Mesendoderm (in vitro differentiated cells): ENCODE results near the gene ZNF792.

ENCODE experiments used
- DNase-seq: peaks from one replicate; pipeline ENCODE4 v3.0.0; 2013
- H2AK5ac ChIP-seq: 2 replicates; pipeline ENCODE4 v1.6.1; 2013; ENCODE audit warnings: low read length, inconsistent platforms
- H2BK120ac ChIP-seq: 2 replicates; pipeline ENCODE4 v1.6.1; 2013; ENCODE audit warnings: low read depth, mild to moderate bottlenecking, low read length, moderate library complexity, mixed read lengths
- H2BK15ac ChIP-seq: replicated peaks from 2 replicates; pipeline ENCODE4 v1.6.1; 2013; ENCODE audit warnings: low read depth, mild to moderate bottlenecking, moderate library complexity
- H2BK5ac ChIP-seq: 2 replicates; pipeline ENCODE4 v1.6.1; 2013; ENCODE audit warnings: low read length, inconsistent platforms
- H3K18ac ChIP-seq: 2 replicates; pipeline ENCODE4 v1.6.1; 2013; ENCODE audit warnings: mild to moderate bottlenecking, low read length, mixed read lengths
- H3K23ac ChIP-seq: one replicate; pipeline ENCODE4 v1.6.1; 2013; ENCODE audit warnings: low read length
- H3K27ac ChIP-seq: 2 replicates; pipeline ENCODE4 v1.5.1; 2013; ENCODE audit warnings: low read depth, mild to moderate bottlenecking, inconsistent platforms, low read length, moderate library complexity
- H3K27me3 ChIP-seq: 2 replicates; pipeline ENCODE4 v1.6.1; 2013; ENCODE audit warnings: low read length, control low read depth, mild to moderate bottlenecking, inconsistent platforms; ENCODE audit not compliant: insufficient read depth, poor library complexity
- H3K36me3 ChIP-seq: 2 replicates; pipeline ENCODE4 v1.6.1; 2013; ENCODE audit warnings: low read length, inconsistent platforms; ENCODE audit not compliant: control insufficient read depth, insufficient read depth
- H3K4ac ChIP-seq: one replicate; pipeline ENCODE4 v1.6.1; 2013; ENCODE audit warnings: low read depth, mild to moderate bottlenecking, low read length, moderate library complexity
- H3K4me1 ChIP-seq: 2 replicates; pipeline ENCODE4 v1.6.1; 2013; ENCODE audit warnings: low read depth, low read length, inconsistent platforms; ENCODE audit not compliant: control insufficient read depth
- H3K4me2 ChIP-seq: 2 replicates; pipeline ENCODE4 v1.6.1; 2013; ENCODE audit warnings: low read length
- H3K4me3 ChIP-seq: 2 replicates; pipeline ENCODE4 v1.5.1; 2013; ENCODE audit warnings: mild to moderate bottlenecking, low read length
- H3K56ac ChIP-seq: one replicate; pipeline ENCODE4 v1.6.1; 2013; ENCODE audit warnings: low read length
- H3K79me1 ChIP-seq: 2 replicates; pipeline ENCODE4 v1.6.1; 2013; ENCODE audit warnings: low read length, inconsistent platforms
- H3K79me2 ChIP-seq: 2 replicates; pipeline ENCODE4 v1.6.1; 2013; ENCODE audit warnings: mild to moderate bottlenecking, low read length; ENCODE audit not compliant: control insufficient read depth, insufficient read depth
- H3K9ac ChIP-seq: 2 replicates; pipeline ENCODE4 v1.6.1; 2013; ENCODE audit warnings: low read length, inconsistent platforms
- H4K5ac ChIP-seq: one replicate; pipeline ENCODE4 v1.6.1; 2013; ENCODE audit warnings: low read length
- H4K8ac ChIP-seq: one replicate; pipeline ENCODE4 v1.6.1; 2013; ENCODE audit warnings: low read depth, mild to moderate bottlenecking, control low read depth, low read length, moderate library complexity
- WGBS: extraction: QIAGEN DNeasy Blood & Tissue Kit; methylation state at CpG from one replicate; pipeline ENCODE4 v1.1.7; 2013; ENCODE audit warnings: low lambda C conversion rate, missing lambda C conversion rate; ENCODE audit not compliant: insufficient coverage; ENCODE audit errors: extremely low coverage; 5-methylcytosine and 5-hydroxymethylcytosine counted together

The ZNF792 gene

DNA sequence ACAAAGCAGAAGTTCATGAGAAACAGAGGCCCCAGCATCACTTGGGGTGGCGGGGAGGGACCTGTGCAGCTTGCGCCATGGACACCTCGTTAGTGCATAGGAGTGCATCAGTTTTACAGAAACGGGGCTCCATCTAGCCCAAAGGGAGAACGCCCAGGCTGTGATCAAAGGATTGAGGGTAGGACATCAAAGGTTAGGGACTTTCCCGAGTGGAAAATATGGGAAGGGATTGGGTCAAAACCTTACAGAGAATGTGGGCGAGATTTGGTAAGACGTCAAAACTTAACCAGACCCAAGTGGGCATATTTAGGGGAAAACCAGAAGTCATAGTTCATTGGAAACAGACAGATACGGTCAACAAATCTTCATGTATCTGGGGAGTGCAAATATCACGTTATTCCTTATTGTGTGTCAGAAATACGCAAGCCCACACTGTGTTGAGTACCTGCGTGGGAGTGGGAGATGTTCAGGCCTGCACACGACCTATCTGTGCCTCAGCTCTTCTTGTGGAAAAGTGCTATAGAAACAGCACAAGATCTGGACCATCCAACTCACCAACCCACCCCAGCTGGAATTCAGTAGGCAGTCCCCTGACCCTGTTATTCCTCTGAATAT, 26.7 kb upstream of the ZNF792 start:
- Histone ChIP-seq H3K4me3 (no peak overlapping the region), H4K5ac (no peak overlapping the region), H3K18ac (no peak overlapping the region), H2AK5ac (no peak overlapping the region), H3K4me2 (no peak overlapping the region), H4K8ac (no peak overlapping the region), H3K4me1 (peaks cover under 1% of the 10 kb centered on the region), H2BK5ac (no peak overlapping the region), H3K79me1 (no peaks in the 10 kb centered on the region), H3K23ac (no peak overlapping the region), H3K79me2 (no peaks in the 10 kb centered on the region), H3K36me3 (no peaks in the 10 kb centered on the region), H2BK120ac (no peak overlapping the region), H3K56ac (no peak overlapping the region), H3K27me3 (no peaks in the 10 kb centered on the region), H2BK15ac (no peak overlapping the region), H3K27ac (no peak overlapping the region), H3K9ac (no peak overlapping the region), H3K4ac (no peak overlapping the region)
- DNase-seq, result no peak
- WGBS, result no CpG with 5 or more reads among the region's 13 CpGs

DNA sequence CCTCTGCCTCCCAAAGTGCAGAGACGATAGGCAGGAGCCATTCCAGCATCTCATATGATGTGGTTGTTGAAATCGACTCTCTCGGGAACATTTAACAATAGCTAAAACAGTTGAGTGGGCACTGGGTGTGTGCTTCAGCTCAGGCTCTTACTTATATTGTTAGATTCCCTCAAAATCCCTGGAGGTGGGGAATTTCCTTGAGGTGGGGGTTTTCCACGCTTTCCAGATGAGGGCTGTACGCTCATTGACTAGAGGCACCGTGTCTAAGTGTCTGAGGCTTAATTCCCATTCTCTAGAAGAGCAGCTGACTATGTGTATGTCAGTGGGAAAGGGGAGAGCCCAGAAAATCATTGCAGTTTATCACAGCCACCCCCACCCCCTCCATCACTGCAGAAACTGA, 25.3 kb upstream of the ZNF792 start:
- Histone ChIP-seq H4K5ac (no peak overlapping the region), H3K9ac (no peak overlapping the region), H2BK120ac (no peak overlapping the region), H3K23ac (no peak overlapping the region), H4K8ac (no peak overlapping the region), H3K27ac (no peak overlapping the region), H3K4ac (no peak overlapping the region), H2BK15ac (no peak overlapping the region), H3K36me3 (no peaks in the 10 kb centered on the region), H3K4me3 (no peak overlapping the region), H2AK5ac (no peak overlapping the region), H2BK5ac (no peak overlapping the region), H3K56ac (no peak overlapping the region), H3K79me1 (no peaks in the 10 kb centered on the region), H3K79me2 (no peaks in the 10 kb centered on the region), H3K18ac (no peak overlapping the region), H3K4me1 (peaks cover 2% of the 10 kb centered on the region), H3K4me2 (no peak overlapping the region), H3K27me3 (no peaks in the 10 kb centered on the region)
- WGBS, result no CpG with 5 or more reads among the region's 6 CpGs
- DNase-seq, result no peak

DNA sequence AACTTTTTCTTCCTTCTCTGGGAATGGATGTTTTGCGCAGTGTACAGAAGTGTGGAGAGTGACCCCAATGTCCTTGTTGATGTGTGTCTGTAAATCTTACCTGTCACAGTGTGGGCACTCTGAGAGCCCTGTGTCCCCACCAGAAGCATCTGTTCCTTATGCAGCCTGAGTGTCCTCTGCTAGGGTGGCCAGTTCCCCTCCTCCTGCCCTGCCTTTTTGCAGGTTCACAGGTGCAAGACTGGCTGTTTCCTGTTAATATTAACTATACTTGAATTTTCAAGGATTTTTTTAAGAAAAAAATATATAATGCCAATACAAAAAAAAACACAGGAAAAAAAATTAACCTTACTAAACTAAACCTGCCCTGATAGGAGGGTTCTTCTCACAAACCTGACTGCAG, 24.1 kb upstream of the ZNF792 start:
- H3K4me1 ChIP-seq, result peaks cover 2% of the 10 kb centered on the region
- H2BK5ac ChIP-seq, result no peak overlapping the region
- H3K27ac ChIP-seq, result no peak overlapping the region
- no peaks in the 10 kb centered on the region for H3K36me3 ChIP-seq
- no peak overlapping the region for H2AK5ac ChIP-seq
- H2BK120ac ChIP-seq, result no peak overlapping the region
- no peak overlapping the region for H3K4me2 ChIP-seq
- H3K18ac ChIP-seq, result no peak overlapping the region
- no peak overlapping the region for H3K23ac ChIP-seq
- H4K5ac ChIP-seq, result no peak overlapping the region
- H3K4me3 ChIP-seq, result no peak overlapping the region
- H3K4ac ChIP-seq, result no peak overlapping the region
- no peak overlapping the region for H2BK15ac ChIP-seq
- H3K56ac ChIP-seq, result no peak overlapping the region
- no peak overlapping the region for H3K9ac ChIP-seq
- WGBS, result no CpG with 5 or more reads among the region's 1 CpG
- H3K79me1 ChIP-seq, result no peaks in the 10 kb centered on the region
- H3K79me2 ChIP-seq, result no peaks in the 10 kb centered on the region
- H4K8ac ChIP-seq, result no peak overlapping the region
- no peak for DNase-seq
- no peaks in the 10 kb centered on the region for H3K27me3 ChIP-seq

DNA sequence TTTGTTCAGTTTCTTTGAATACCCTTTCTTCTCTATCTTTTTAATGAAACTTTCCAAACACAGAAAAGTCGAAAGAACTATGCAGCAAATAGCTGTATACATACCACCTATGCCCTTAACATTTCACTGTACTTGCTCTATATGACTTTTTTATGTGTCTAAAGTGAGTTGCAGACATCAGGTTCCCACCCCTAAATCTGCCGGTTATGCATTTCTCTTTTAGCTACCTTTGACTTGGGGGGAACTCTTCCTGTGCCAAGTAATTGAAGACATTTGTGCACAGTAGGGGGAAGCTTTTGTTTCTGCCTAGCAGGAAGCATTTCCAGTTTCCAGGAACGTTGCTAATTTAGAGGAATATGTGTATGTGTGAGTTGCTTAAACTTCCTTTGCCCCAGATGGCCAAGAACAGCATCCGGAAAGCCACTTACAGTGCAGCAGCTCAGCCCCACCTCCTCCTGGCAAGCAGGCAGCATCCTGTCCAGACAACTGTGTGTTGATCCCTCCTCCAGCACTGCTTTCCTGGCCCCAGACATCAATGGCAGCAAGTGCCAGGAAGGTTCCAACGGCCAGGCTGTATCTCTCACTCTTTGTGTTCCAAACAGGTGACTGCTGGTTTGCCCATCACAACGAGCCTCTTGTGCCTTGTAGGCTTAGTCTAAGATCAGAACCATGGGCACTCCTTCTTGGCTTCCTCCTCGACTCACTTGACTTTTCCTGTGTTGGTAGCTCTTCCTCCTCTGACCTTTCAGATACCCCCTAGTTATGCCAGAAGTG, 21.4 kb upstream of the ZNF792 start:
- no peak overlapping the region for H3K4me2 ChIP-seq
- no peak overlapping the region for H4K5ac ChIP-seq
- no peak overlapping the region for H2AK5ac ChIP-seq
- no peaks in the 10 kb centered on the region for H3K36me3 ChIP-seq
- H3K4ac ChIP-seq, result no peak overlapping the region
- no peaks in the 10 kb centered on the region for H3K79me2 ChIP-seq
- no peak for DNase-seq
- H3K27ac ChIP-seq, result no peak overlapping the region
- H3K23ac ChIP-seq, result no peak overlapping the region
- WGBS, result no CpG with 5 or more reads among the region's 7 CpGs
- no peaks in the 10 kb centered on the region for H3K79me1 ChIP-seq
- H3K4me3 ChIP-seq, result no peak overlapping the region
- H2BK15ac ChIP-seq, result no peak overlapping the region
- no peaks in the 10 kb centered on the region for H3K27me3 ChIP-seq
- H2BK5ac ChIP-seq, result no peak overlapping the region
- no peak overlapping the region for H3K9ac ChIP-seq
- H3K56ac ChIP-seq, result peak overlapping the region; percentile 22
- peaks cover 2% of the 10 kb centered on the region for H3K4me1 ChIP-seq
- no peak overlapping the region for H4K8ac ChIP-seq
- no peak overlapping the region for H3K18ac ChIP-seq
- no peak overlapping the region for H2BK120ac ChIP-seq

DNA sequence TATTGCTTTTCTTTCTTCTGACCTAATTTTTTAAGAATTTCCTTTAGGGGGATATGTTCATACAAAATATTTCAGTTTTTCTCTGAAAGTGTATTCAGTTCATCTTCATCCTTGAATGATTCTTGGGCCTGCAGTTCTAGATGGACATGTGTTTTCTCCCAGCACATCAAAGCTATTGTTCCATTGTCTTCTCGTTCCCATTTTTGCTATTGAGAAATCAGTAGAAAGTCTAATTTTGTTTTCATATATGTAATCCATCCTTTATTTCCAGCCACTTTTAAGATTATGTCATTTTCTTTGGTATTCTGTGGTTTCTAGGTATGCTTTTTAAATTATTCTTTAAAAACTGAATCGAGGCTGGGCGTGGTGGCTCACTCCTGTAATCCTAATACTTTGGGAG, 20.3 kb upstream of the ZNF792 start:
- no peak overlapping the region for H3K4ac ChIP-seq
- no peaks in the 10 kb centered on the region for H3K27me3 ChIP-seq
- DNase-seq, result no peak
- no peak overlapping the region for H3K9ac ChIP-seq
- no peak overlapping the region for H2BK15ac ChIP-seq
- H3K79me2 ChIP-seq, result no peaks in the 10 kb centered on the region
- H3K23ac ChIP-seq, result no peak overlapping the region
- H2BK5ac ChIP-seq, result no peak overlapping the region
- no peaks in the 10 kb centered on the region for H3K79me1 ChIP-seq
- H3K56ac ChIP-seq, result no peak overlapping the region
- H3K4me3 ChIP-seq, result no peak overlapping the region
- no peak overlapping the region for H2BK120ac ChIP-seq
- no peak overlapping the region for H3K18ac ChIP-seq
- H3K36me3 ChIP-seq, result no peaks in the 10 kb centered on the region
- no CpG with 5 or more reads among the region's 3 CpGs for WGBS
- no peak overlapping the region for H4K5ac ChIP-seq
- peaks cover 2% of the 10 kb centered on the region for H3K4me1 ChIP-seq
- H3K4me2 ChIP-seq, result no peak overlapping the region
- H3K27ac ChIP-seq, result no peak overlapping the region
- no peak overlapping the region for H4K8ac ChIP-seq
- H2AK5ac ChIP-seq, result no peak overlapping the region
